ENCODE measurements around the gene CCL1. TPM values are rescaled to one million over a fixed set of nuclear protein-coding genes. Genes with fewer than 3 reads are reported as not detected.
A peak's percentile ranks its signal among the peaks of the same experiment; 100 is the strongest.

The CCL1 gene
- total and polyA plus RNA-seq, 10 of the 15 experiments (the other 5 are each of a cell fraction or from before 2014, with no cell fraction given) = 0.14 to 1.8 (median 0.40) TPM; not detected in 3

- ChIA-PET SMC1A (ENCODE audit: uncharacterized antibody, unreplicated experiment) (interaction anchor here (0.5 to 4.1 kb wide), 26 partner anchors 9 to 1022 kb away, joined by 3 to 80 read pairs (median 4); no protein-coding TSS in a partner anchor), POLR2A (interaction anchor here (1.4 kb wide), 2 partner anchors 10 to 21 kb away, joined by 3 read pairs; no protein-coding TSS in a partner anchor), RAD21 (ENCODE audit: unreplicated experiment) (interaction anchor here (0.6 to 6.0 kb wide), 18 partner anchors 10 to 758 kb away, joined by 3 to 83 read pairs (median 4); partner anchors contain the start of gene RAD51D), CTCF (interaction anchor here (0.6 to 8.8 kb wide), 50 partner anchors 9 to 897 kb away, joined by 3 to 264 read pairs (median 6); partner anchors contain the start of genes CCL2 and CCL8)
- FAIRE-seq = peak; percentile 93
- Histone ChIP-seq H3K27me3 (replicated peaks in 1 of 2; ENCODE audit: control insufficient read depth in 2 of 2, insufficient read depth in 2 of 2, low read length in 1 of 2) (peaks cover 2 to 15% of the 10 kb centered on the region in 2 experiments), H3K79me2 (ENCODE audit: control insufficient read depth, insufficient read depth, low read length) (no peaks in the 10 kb centered on the region), H3K27ac (ENCODE audit: control insufficient read depth, insufficient read depth) (no peak overlapping the region), H3K4me3 (no peak overlapping the region), H3K4me2 (ENCODE audit: control insufficient read depth, insufficient read depth) (no peak overlapping the region), H3K9ac (ENCODE audit: control insufficient read depth, insufficient read depth, low read length) (no peak overlapping the region), H3K9me3 (replicated peaks; ENCODE audit: control insufficient read depth, insufficient read depth, low read length) (no peaks in the 10 kb centered on the region), H3K36me3 (ENCODE audit: control insufficient read depth in 2 of 2, insufficient read depth in 2 of 2, low read length in 1 of 2) (no peaks in the 10 kb centered on the region), H3K4me1 (ENCODE audit: control insufficient read depth, insufficient read depth, low read length) (peaks cover 3% of the 10 kb centered on the region; the same call in 1 of the 2 replicates), H2AFZ (ENCODE audit: control insufficient read depth, low read depth, low read length) (no peak overlapping the region), H4K20me1 (ENCODE audit: control insufficient read depth, insufficient read depth) (no peaks in the 10 kb centered on the region)
- WGBS (ENCODE audit: insufficient coverage, insufficient replicate concordance, low lambda C conversion rate, missing lambda C conversion rate) = 11% methylated on average over 8 of the region's 8 CpGs
- no peak for DNase-seq (ENCODE audit: low read depth, low spot score)
- BruUV-seq (replicated peaks) = no TSS peak
- in situ Hi-C loops (cut with MboI) = loop anchor here (5.0 kb wide), 1 partner anchor 159 kb away; no protein-coding TSS in a partner anchor
- intact Hi-C loops (cut with micrococcal nuclease; ENCODE audit: unreplicated experiment) = loop anchor here (1.0 kb wide), 2 partner anchors 43 to 161 kb away; no protein-coding TSS in a partner anchor
- peak; percentile 94 for ATAC-seq
- TF ChIP-seq RUNX3 (IDR thresholded peaks at IDR 0.05; ENCODE audit: low read length) = peak; percentile 48
- TF ChIP-seq POU2F2 (IDR thresholded peaks at IDR 0.05; ENCODE audit: borderline replicate concordance, low read depth, low read length) = peak; percentile 61; the same call in 1 of the 3 replicates
- 0 out of 2 replicates have a peak, but pooled peaks have one; percentile 35 for TF ChIP-seq FOXM1 (IDR thresholded peaks at IDR 0.05; ENCODE audit: low read depth, low read length)
- no peak for TF ChIP-seq HDAC2 (IDR thresholded peaks at IDR 0.05)
- TF ChIP-seq, protein P1, sequence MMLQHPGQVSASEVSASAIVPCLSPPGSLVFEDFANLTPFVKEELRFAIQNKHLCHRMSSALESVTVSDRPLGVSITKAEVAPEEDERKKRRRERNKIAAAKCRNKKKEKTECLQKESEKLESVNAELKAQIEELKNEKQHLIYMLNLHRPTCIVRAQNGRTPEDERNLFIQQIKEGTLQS (IDR thresholded peaks at IDR 0.05; ENCODE audit: borderline replicate concordance, extremely low read depth, low read depth, low read length) = peak; percentile 43; the same call in 1 of the 2 replicates
- TF ChIP-seq RB1 (IDR thresholded peaks at IDR 0.05; ENCODE audit: borderline replicate concordance) = peak; percentile 85; the same call in 1 of the 2 replicates
- peak; percentile 59; the same call in 1 of the 2 replicates for TF ChIP-seq TCF3 (IDR thresholded peaks at IDR 0.05; ENCODE audit: borderline replicate concordance, insufficient read depth, low read depth, low read length)
- TF ChIP-seq IKZF2 (IDR thresholded peaks at IDR 0.05) = no peak
- peak; percentile 61 for TF ChIP-seq RELA (IDR thresholded peaks at IDR 0.05; ENCODE audit: borderline replicate concordance, partially characterized antibody)
- TF ChIP-seq NFYB (IDR thresholded peaks at IDR 0.05; ENCODE audit: insufficient read depth, low read depth, low read length) = peak; percentile 49; the same call in 1 of the 2 replicates
- TF ChIP-seq POLR2AphosphoS2 (IDR thresholded peaks at IDR 0.05; ENCODE audit: low read depth, low read length) = no peak
- TF ChIP-seq SP1 (IDR thresholded peaks at IDR 0.05; ENCODE audit: low read depth, low read length) = no peak
- no peak for TF ChIP-seq CBFB (IDR thresholded peaks at IDR 0.05; ENCODE audit: low read depth)
- TF ChIP-seq RBBP5 (conservative IDR thresholded peaks at IDR 0.05) = no peak
- TF ChIP-seq YY1 (IDR thresholded peaks at IDR 0.05; ENCODE audit: low read depth, low read length) = peak; percentile 78; the same call in 1 of the 2 replicates
- TF ChIP-seq, protein P2, sequence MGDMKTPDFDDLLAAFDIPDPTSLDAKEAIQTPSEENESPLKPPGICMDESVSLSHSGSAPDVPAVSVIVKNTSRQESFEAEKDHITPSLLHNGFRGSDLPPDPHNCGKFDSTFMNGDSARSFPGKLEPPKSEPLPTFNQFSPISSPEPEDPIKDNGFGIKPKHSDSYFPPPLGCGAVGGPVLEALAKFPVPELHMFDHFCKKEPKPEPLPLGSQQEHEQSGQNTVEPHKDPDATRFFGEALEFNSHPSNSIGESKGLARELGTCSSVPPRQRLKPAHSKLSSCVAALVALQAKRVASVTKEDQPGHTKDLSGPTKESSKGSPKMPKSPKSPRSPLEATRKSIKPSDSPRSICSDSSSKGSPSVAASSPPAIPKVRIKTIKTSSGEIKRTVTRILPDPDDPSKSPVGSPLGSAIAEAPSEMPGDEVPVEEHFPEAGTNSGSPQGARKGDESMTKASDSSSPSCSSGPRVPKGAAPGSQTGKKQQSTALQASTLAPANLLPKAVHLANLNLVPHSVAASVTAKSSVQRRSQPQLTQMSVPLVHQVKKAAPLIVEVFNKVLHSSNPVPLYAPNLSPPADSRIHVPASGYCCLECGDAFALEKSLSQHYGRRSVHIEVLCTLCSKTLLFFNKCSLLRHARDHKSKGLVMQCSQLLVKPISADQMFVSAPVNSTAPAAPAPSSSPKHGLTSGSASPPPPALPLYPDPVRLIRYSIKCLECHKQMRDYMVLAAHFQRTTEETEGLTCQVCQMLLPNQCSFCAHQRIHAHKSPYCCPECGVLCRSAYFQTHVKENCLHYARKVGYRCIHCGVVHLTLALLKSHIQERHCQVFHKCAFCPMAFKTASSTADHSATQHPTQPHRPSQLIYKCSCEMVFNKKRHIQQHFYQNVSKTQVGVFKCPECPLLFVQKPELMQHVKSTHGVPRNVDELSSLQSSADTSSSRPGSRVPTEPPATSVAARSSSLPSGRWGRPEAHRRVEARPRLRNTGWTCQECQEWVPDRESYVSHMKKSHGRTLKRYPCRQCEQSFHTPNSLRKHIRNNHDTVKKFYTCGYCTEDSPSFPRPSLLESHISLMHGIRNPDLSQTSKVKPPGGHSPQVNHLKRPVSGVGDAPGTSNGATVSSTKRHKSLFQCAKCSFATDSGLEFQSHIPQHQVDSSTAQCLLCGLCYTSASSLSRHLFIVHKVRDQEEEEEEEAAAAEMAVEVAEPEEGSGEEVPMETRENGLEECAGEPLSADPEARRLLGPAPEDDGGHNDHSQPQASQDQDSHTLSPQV (IDR thresholded peaks at IDR 0.05) = peak; percentile 90
- peak; percentile 16 to 40; a peak in 1 of 4 replicates for TF ChIP-seq BHLHE40 (IDR thresholded peaks at IDR 0.05; ENCODE audit: borderline replicate concordance in 1 of 2, low read depth in 2 of 2, low read length in 1 of 2)
- peak; percentile 96 for TF ChIP-seq RAD21 (IDR thresholded peaks at IDR 0.05; ENCODE audit: insufficient read depth, low read depth, low read length)
- TF ChIP-seq GABPA (IDR thresholded peaks at IDR 0.05; ENCODE audit: low read depth) = no peak
These were observed 1.5 kb downstream of the CCL1 start for GRCh38 chr17:34361478-34362061.

Data from GM12878 (cell line).